Common myeloid progenitor, CD34-positive (primary cell): ENCODE measurements around the gene CBY3.
A peak's percentile ranks its signal among the peaks of the same experiment; 100 is the strongest.
"Not testable (repeated sequence)": the region's sequence is repeated elsewhere in the genome, so short reads cannot be mapped to it uniquely, and the experiment has no call there.

Experiments used
- CTCF ChIA-PET: fragments of 350-600 bp; sonication (Branson Sonifier 250); formaldehyde crosslinking; loops from one replicate; lab custom pipeline; 2021; ENCODE audit warnings: antibody characterized with exemption; lab: Charles Lee
- POLR2A ChIA-PET: fragments of 350-600 bp; sonication (Branson Sonifier 250); formaldehyde crosslinking; loops from one replicate; lab custom pipeline; 2021; ENCODE audit warnings: antibody characterized with exemption; lab: Charles Lee
- DNase-seq, 3 donors: peaks; one replicate each; pipeline versions ENCODE4 v3.0.0 to v3.0.0-alpha.2; 2013
- H3K27ac ChIP-seq, 2 experiments: 1 replicate in 1 of 2; 2 replicates in 1 of 2; pipeline ENCODE4 v1.7.0; 2013; ENCODE audit warnings: inconsistent platforms in 2 of 2, low read length in 2 of 2, mild to moderate bottlenecking in 2 of 2, low read depth in 1 of 2, moderate library complexity in 1 of 2; ENCODE audit not compliant: severe bottlenecking in 2 of 2, insufficient read depth in 1 of 2, poor library complexity in 1 of 2
- H3K27me3 ChIP-seq, 5 experiments: replicated peaks in 2 of 5; 1 replicate in 3 of 5; 2 replicates in 2 of 5; pipeline versions ENCODE4 v1.6.1 to v1.7.0; 2013; ENCODE audit warnings: low read length in 4 of 5, mild to moderate bottlenecking in 2 of 5, moderate library complexity in 2 of 5, inconsistent platforms in 1 of 5; ENCODE audit not compliant: insufficient read depth in 5 of 5, control insufficient read depth in 4 of 5
- H3K36me3 ChIP-seq, 4 experiments: 1 replicate in 2 of 4; 2 replicates in 2 of 4; pipeline versions ENCODE4 v1.6.1 to v1.7.0; 2013; ENCODE audit warnings: low read length in 3 of 4, control low read depth in 1 of 4, mild to moderate bottlenecking in 1 of 4; ENCODE audit not compliant: control insufficient read depth in 4 of 4, insufficient read depth in 4 of 4
- H3K4me1 ChIP-seq, 4 experiments: 1 replicate in 3 of 4; 2 replicates in 1 of 4; pipeline versions ENCODE4 v1.6.1 to v1.7.1; 2013; ENCODE audit warnings: low read length in 3 of 4, mild to moderate bottlenecking in 3 of 4, control low read depth in 1 of 4, inconsistent platforms in 1 of 4, moderate library complexity in 1 of 4; ENCODE audit not compliant: control insufficient read depth in 4 of 4, insufficient read depth in 4 of 4; ENCODE audit errors: control extremely low read depth in 1 of 4
- H3K4me3 ChIP-seq, 7 experiments: 1 replicate in 4 of 7; 2 replicates in 3 of 7; pipeline versions ENCODE4 v1.5.1 to v1.7.0; 2013; ENCODE audit warnings: mild to moderate bottlenecking in 7 of 7, low read length in 6 of 7, moderate library complexity in 6 of 7, inconsistent platforms in 2 of 7, low read depth in 2 of 7, control low read depth in 1 of 7; ENCODE audit not compliant: insufficient read depth in 4 of 7, control insufficient read depth in 1 of 7; ENCODE audit errors: extremely low read depth in 1 of 7
- H3K9me3 ChIP-seq, 5 experiments: 1 replicate in 4 of 5; 2 replicates in 1 of 5; pipeline versions ENCODE4 v1.6.1 to v1.7.1; 2013; ENCODE audit warnings: low read length in 4 of 5, mild to moderate bottlenecking in 2 of 5, inconsistent platforms in 1 of 5, low read depth in 1 of 5, moderate library complexity in 1 of 5; ENCODE audit not compliant: control insufficient read depth in 4 of 5, insufficient read depth in 2 of 5; ENCODE audit errors: control extremely low read depth in 1 of 5
- WGBS: methylation state at CpG from one replicate; pipeline ENCODE4 v1.1.5; 2013; ENCODE audit not compliant: insufficient coverage; 5-methylcytosine and 5-hydroxymethylcytosine counted together

The CBY3 gene

GRCh38 chr5:179653135-179653534 lies 27.7 kb downstream of the CBY3 start:
- H3K27me3 ChIP-seq, H3K9me3 ChIP-seq, H3K4me1 ChIP-seq, H3K4me3 ChIP-seq, H3K27ac ChIP-seq, POLR2A ChIA-PET, H3K36me3 ChIP-seq, CTCF ChIA-PET: not testable (repeated sequence)
- peak in 2 of 3 donors; percentile 44 to 50 for DNase-seq
- no CpG with 5 or more reads among the region's 2 CpGs for WGBS

GRCh38 chr5:179650245-179650644 lies 30.6 kb downstream of the CBY3 start:
- H3K4me1 ChIP-seq, CTCF ChIA-PET, H3K36me3 ChIP-seq, H3K9me3 ChIP-seq, H3K4me3 ChIP-seq, H3K27ac ChIP-seq, DNase-seq, H3K27me3 ChIP-seq, POLR2A ChIA-PET: not testable (repeated sequence)
- 98% methylated on average over 14 of the region's 26 CpGs for WGBS

GRCh38 chr5:179649166-179649703 lies 31.6 kb downstream of the CBY3 start:
- CTCF ChIA-PET, H3K27ac ChIP-seq, H3K27me3 ChIP-seq, H3K4me3 ChIP-seq, H3K36me3 ChIP-seq, H3K4me1 ChIP-seq, DNase-seq, POLR2A ChIA-PET, H3K9me3 ChIP-seq: not testable (repeated sequence)
- whole genome bisulfite sequencing = 100% methylated on average over 1 of the region's 10 CpGs

- ChIA-PET CTCF (no interaction called here), POLR2A (no interaction called here)
- no peaks in the 10 kb centered on the region for H3K9me3 ChIP-seq
- no peak for DNase-seq
- no peaks in the 10 kb centered on the region for H3K4me1 ChIP-seq
- H3K36me3 ChIP-seq = no peaks in the 10 kb centered on the region
- H3K27me3 ChIP-seq = no peaks in the 10 kb centered on the region
- H3K4me3 ChIP-seq = no peak overlapping the region
- 90% methylated on average over 6 of the region's 9 CpGs for WGBS
- H3K27ac ChIP-seq = no peak overlapping the region
Observed at GRCh38 chr5:179648410-179648809, 32.4 kb downstream of the CBY3 start.

DNA sequence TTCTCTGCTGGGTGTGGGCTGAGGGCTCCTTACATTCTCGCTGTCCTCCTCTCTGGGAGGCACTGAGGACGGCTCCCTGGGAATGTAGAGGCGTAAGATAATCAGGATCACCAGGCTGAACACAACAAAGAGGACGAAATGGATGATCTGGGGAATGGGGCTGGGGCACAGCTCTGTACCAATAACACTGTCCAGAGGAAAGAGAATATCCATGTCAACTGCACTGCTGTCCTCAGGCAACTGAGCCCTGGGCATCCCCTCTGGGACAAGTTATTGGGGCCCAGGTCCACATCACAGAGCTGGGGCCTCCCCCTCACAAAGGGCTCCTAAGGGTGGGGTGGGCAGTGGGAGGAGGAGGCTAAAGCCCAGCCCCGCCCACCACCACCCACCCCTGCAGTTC lies 36.1 kb downstream of the CBY3 start:
- H3K9me3 ChIP-seq, DNase-seq, H3K27ac ChIP-seq, H3K4me3 ChIP-seq, H3K36me3 ChIP-seq, POLR2A ChIA-PET, H3K27me3 ChIP-seq, H3K4me1 ChIP-seq, CTCF ChIA-PET: not testable (repeated sequence)
- 76% methylated on average over 3 of the region's 5 CpGs for WGBS

DNA sequence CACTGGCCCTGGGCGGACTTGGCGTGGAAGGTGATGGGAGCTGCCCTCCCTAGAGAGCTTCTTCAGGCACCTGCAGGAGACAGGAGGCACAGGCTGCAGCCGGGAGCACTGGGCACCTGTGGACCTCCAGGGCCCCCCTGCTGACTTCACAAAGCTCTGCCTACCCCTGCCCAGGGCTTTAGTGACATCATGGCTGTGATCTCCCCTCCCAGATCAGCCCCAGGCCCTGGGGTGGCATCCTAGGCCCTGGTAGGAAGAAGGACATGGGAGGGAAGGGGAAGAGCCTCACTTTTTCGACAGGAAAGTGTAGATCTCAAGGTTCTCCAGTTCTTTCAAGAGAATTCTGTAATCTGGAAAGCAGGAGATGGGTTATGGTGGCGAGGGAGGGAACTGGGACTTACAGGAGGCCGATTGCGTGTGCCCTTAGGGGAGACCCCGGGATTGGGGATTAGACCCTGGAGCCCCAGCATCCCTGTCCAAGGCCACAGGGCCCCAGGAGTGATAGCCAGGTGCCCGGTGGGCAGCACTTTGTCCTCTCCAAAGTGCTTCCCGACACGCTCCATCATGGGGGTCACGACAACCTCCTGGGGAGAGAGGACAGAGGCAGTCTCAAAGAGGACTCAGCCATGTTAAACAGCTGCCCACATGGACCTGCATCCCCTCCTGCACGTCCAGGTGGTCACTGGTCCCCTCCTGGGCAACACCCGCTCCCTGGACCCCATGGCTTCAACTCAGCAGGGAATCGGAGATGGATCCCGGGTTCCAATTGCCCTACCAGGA lies 37.5 kb downstream of the CBY3 start:
- H3K27me3 ChIP-seq, H3K36me3 ChIP-seq, CTCF ChIA-PET, H3K27ac ChIP-seq, H3K4me3 ChIP-seq, H3K4me1 ChIP-seq, POLR2A ChIA-PET, H3K9me3 ChIP-seq, DNase-seq: not testable (repeated sequence)
- WGBS = 96% methylated on average over 11 of the region's 16 CpGs

DNA sequence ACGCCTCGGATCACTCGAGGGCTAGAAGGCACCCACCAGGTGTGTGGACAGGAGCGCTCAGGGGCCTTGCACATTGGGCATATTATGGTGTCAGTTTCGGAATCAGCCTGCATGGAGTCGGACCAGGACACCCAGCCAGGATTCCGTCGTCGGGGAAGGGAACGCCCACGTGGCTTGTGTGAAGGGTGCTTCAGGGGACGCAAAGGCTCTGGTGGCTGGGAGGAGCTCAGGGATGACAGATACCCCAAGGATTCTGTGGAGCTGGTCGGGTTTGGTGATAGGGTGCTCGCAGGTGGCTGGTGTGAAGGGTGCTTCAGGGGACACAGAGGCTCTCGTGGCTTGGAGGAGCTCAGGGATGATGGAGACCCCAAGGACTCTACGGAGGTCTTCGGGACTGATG lies 38.2 kb downstream of the CBY3 start:
- 97% methylated on average over 9 of the region's 17 CpGs for WGBS
- POLR2A ChIA-PET, H3K4me3 ChIP-seq, CTCF ChIA-PET, H3K27me3 ChIP-seq, DNase-seq, H3K36me3 ChIP-seq, H3K4me1 ChIP-seq, H3K9me3 ChIP-seq, H3K27ac ChIP-seq: not testable (repeated sequence)
